GM18520 (cell line): ENCODE results near the gene MYH7.

Source experiments
- ATAC-seq: cut with Tn5 transposase; IDR thresholded peaks from one replicate; pipeline ENCODE4 v1.9.1; 2021; ENCODE audit not compliant: unreplicated experiment

MYH7 gene

DNA sequence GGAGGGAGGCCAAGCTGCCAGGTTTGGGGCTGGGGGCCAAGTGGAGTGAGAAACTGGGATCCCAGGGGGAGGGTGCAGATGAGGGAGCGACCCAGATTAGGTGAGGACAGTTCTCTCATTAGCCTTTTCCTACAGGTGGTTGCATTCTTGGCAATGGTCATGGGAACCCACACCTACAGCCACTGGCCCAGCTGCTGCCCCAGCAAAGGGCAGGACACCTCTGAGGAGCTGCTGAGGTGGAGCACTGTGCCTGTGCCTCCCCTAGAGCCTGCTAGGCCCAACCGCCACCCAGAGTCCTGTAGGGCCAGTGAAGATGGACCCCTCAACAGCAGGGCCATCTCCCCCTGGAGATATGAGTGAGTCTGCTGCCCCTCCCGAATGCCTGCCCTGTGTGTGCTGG is 62.4 kb downstream of the MYH7 start:
- ATAC-seq, result no peak

DNA sequence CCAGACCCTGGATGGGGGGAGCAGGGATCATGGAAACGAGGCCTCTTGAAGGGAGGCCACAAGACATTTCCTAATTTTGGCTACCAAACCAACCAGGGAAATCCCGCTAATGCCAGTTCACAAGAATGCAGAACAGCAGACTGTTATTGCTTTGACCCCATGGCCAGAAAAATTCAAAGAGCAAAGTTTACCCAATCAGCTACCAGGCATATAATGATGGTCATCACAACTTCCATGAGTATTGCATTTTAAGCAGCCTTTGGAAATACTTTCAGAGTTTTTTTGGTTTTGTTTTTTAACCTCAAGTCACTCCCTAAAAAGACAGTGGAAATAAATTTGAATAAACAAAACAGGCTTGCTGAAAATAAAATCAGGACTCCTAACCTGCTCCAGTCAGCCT is 63.0 kb downstream of the MYH7 start, which contains the start of gene IL25:
IL25 (plus strand) TSS at position 301 of the 400 bp plus-strand sequence.
- ATAC-seq, result no peak

DNA sequence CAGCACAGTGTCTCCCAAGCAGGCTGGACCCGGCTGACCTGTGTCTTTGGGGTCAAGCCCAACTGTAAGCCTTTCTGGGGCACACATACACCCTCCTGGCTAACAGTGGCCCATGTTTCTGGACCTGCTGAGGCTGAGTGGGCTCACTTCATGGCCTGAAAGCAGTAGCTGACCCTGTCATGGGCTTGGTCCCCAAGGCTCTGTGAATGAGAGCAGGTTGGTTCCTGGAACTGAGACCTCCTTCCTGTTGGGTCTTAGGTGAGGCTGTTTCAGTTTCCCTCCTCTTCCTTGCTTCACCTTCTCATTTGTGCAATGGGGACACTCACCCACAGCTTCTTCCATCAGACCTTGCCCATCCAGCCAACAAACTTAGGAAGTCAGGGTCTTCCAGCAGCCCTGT is 63.6 kb downstream of the MYH7 start:
- ATAC-seq, result no peak

DNA sequence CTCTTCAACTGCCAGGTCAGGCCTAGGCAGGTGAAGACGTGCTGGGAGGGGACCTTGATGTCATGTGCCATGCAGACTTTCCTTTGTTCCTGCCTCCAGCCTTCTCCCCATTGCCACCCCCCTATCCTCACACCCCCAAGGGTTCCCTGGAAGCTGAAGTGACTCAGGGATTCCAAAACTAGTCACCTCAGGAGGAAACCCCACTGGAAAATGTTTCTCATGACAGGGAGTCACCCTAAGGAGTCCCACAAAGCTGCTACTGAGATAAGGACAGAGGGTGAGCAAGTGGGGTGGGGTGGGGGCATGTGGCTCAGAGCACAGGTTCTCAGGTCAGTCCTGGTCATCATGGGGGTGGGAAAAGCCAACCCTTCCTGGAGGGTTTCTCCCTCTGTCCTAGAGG is 65.2 kb downstream of the MYH7 start:
- no peak for ATAC-seq

DNA sequence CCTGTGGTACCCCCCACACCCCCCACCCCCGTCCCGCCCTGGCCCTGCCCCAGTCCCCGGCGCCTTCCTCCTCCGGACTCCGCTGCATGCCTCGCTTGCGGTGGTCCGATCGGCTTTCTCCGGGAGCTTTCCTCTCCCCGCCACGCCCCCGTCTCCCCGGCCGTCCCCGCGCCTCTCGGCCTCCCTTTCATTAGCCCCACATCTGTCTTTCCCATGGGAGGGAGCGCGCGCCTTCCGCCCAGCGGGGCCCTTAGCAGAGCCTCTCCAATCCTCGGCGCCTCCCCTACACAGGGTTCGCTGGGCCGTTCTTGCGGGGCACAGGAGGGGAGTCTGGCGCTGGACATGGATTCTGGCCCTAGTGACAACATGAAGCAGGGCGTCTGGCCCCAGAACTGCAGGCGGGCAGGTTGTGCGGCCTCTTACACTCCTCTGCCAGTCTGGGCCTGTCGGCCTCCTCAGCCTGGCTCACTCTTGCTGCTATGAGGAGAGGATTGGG is 69.0 kb downstream of the MYH7 start:
- no peak for ATAC-seq

DNA sequence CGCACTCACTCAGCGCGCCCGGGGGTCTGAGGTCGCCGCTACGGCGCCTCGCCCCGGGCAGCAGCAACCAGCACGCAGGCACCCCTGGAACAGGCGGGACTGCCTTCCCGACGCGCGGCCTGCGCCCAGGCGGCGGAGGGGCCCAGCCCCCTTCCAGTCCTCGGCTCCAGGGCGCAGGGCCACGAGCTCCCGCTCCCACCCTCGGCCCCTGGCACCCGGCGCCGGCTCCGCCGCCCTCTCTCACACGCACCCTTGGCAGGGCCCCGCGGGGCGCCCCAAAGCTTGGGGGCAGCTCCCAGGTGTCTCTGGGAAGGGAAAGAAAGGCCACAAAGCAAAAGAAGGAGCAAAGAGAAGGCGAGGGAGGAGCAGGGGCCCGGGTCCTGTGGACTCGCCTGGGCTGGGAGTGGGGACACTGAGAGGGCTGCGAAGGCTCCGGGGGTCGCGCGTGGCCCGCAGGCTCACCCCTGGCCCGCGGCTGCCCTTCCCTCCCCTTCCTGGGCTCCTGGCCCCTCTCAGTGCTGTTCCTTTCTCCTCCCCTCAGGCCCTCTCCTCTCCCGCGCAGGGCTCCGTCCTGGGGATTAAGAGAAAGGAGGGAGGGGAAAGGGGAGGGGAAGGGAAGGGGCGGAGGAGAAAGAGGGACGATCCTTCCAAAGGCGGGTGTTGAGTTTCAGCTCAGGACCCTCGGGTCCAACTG is 69.6 kb downstream of the MYH7 start:
- no peak for ATAC-seq

DNA sequence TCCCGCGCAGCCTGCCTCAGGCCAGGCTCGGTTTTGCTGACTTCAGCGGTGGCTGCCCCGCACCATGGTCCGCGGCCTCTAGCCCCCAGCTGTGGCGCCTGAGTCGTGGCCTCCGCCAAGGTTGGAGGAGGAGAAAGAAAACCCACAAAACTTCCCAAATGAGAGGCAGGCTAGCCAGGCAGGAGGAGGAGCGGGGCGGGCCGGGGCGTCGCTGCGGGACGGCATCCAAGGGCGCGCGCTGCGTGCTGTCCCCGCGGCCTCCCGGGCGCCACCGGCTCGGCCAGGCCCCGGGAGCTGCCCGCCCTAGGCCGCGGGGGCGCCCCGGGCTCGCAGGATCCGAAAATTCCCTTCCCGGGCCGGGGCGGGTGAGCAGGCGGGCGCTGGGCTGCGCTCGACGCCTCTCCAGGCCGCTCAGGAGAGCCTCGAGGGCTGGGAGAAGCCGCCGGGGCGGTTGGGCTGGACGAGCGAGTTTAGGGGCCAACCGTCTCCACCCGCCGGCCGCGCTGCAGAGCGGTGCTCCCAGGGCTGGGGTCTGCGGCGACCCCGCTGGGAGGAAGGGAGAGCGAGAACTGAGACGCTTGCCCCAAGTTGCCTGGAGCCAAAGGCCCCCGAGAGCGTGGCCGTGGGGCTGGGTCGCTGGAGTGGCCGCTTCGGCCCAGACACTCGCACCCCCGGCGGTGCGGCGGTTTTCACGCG is 70.3 kb downstream of the MYH7 start, which contains the start of gene EFS:
EFS (minus strand) TSS at position 137 of the 696 bp plus-strand sequence. CDS start 147 bp downstream, outside the sequence.
- ATAC-seq, result no peak

DNA sequence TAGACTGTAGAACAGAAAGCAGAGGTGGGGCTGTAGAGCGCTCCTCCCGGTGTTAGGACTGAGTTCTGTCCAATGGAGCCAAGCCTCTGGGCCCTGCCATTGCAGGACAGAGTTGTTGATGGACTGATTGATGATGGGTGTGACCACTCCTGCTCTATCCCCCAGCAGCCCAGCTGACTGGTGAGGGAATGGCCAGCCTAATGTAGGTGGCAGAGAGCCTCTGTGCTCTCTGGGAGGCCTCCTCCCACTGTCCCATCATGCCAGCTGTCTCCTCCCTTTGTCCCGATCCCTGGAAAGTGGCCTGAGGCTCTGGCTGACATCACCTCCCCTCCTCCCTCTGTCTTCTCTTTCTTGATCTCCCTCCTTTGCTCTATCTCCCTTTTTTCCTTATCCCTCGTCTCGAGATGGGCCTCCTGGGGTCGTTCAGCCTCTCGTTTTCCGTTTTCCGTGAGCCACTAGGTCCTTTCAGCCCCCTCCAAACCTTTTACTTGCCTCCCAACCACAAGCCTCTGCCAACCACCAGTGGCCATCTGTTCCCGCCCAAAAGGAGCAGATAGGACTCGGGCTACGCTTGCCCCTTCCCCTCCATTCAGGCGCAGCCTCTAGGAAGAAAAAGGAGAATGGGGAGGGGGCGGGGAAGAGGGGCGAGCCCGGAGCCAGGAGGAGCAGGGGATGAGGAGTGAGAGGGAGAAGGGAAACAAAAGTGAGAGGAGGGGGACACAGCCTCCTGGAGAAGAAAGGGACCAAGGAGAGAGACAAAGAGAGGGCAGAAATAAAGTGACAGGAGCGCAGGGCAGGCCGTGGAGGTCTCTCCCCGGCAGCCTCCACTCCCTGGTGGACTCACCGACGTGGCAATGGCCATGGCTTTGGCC is 71.1 kb downstream of the MYH7 start:
- ATAC-seq, result no peak
